ENCODE data around the gene FBRS.
A peak's percentile ranks its signal among the peaks of the same experiment; 100 is the strongest.
"Not testable (repeated sequence)": the region's sequence is repeated elsewhere in the genome, so short reads cannot be mapped to it uniquely, and the experiment has no call there.

The FBRS gene

DNA sequence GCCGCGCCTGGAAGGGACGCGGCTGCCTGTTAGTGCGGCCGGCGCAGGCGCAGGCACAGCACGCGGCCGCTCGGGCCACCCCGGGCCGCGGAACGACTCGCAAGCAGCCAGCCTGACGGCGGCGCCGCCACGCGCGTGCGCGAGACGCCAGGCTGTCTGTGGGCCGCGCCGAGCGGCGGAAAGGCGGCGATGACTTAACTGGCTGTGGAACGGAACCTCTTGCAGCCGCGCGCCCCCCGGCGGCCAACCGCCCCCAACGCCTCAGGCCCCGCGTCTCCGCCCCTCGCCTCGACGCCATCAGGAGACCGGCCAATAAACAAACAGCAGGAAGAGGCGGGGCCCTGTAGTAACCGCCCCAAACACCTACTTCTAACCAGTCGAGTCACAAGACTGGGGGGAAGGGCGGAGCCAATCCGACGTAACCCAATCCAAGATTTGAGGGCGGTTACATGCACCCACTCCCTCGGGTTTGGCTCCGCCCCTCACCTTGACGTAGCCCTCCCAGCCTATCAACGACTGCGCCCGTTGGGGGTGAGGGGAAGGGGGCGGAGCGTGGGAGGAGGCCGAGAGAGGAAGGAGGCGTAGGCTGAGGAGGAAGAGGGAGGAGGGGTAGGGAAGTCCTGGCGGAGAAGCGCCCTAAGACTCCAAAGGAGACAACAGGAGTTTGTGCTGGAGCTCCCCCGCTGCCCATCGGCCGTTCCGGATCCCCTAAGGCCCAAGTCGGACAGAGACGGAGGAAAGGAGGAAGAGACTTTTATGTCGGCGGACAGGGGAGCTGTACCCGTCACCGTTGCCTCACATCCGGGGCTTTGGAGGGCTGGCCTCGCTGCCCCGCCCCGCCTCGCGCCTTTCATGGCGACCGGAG is at the start of gene FBRS:
FBRS (plus strand) TSS at position 566 of the 865 bp plus-strand sequence. CDS start 1,088 bp downstream, outside the sequence.
- peak; percentile 100 for DNase-seq (ENCODE audit: low spot score)

DNA sequence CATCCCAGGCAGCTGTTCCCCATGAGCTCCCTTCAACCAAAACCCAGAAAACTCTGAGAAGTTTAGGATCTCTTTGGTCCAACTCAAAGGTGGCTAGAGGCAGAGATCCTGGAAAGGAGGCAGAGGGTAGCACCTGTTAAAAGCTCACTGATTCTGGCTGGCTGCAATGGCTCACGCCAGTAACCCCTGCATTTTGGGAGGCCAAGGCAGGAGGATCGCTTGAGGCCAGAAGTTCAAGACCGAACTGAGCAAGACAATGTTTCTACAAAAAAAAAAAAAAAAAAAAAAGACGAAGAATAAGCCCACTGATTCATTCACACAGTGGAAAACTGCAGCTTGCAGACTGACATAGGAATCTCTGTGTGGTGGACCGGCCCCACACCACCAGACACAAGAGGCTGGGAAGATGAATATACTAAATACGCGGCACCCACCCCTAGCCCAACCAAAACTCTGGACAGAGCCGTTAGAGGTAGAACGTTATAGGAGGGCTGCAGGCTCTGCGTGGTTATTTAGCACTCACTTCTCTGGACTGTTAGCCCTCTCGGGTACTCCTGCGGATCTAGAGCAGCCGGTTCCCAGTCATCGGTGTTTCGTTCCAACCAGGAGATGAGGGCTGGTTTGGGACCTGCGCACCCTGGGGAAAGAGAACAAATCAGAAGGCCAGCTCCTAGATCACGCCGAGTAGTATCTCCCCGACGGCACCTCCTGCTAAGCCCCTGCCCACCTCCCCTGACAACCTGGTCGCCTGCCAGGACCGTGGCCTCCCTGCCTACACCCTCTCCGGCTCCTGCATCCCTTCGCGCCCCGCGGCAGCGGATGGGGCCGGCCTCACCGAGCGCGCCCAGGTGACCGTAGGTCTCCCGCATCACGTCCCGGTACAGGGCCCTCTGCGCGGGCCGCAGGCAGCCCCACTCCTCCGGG is 49.0 kb upstream of the FBRS start:
- DNase-seq (ENCODE audit: low spot score) = peak; percentile 20

DNA sequence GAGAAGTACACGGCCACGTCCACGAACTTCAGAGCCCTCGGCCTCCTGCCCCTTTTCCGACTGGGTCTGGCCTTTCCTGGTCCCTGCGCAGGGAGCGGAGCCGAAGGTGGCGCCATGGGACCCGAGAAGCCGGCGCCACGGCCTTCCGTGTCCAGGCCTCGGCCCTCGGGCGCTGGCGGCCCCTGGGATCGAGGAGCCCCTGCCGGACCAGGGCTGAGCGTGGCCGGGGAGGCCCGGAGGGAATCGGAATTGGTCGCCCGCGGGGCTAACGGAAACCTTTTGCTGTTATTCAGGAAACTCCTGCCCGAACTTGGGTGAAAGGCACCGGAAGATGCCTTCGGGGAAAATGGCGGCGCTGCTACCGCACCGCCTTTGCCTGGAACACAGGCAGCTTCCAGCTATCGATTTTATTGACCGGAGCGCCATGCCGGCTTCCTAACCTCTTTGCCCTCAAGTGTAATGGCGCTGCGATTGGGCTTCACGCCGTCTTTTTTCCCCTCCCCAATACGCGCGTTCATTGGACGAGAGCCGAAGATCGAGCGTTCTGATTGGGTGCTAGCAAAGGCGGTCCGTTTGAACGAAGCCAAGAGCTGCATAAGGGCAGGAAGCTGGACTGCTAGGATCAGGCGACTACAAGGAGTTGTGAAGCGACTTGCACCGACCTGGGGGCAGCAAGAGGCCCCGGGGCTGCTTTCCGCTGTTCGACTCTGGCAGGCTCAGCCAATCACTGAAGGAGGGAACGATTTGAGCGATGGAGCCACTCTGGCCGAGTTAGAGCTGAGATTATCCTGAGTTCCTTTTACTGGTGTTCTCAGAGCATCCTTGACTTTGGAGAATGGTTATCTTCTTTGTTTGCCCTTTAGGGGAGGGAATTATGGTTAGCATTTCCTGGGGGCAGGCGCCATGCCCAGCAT is 48.0 kb upstream of the FBRS start, which contains the start of gene ZNF689:
ZNF689 (minus strand) TSS at position 464 of the 914 bp plus-strand sequence; CDS start at position 116, 348 bp downstream.
- DNase-seq (ENCODE audit: low spot score) = peak; percentile 92

DNA sequence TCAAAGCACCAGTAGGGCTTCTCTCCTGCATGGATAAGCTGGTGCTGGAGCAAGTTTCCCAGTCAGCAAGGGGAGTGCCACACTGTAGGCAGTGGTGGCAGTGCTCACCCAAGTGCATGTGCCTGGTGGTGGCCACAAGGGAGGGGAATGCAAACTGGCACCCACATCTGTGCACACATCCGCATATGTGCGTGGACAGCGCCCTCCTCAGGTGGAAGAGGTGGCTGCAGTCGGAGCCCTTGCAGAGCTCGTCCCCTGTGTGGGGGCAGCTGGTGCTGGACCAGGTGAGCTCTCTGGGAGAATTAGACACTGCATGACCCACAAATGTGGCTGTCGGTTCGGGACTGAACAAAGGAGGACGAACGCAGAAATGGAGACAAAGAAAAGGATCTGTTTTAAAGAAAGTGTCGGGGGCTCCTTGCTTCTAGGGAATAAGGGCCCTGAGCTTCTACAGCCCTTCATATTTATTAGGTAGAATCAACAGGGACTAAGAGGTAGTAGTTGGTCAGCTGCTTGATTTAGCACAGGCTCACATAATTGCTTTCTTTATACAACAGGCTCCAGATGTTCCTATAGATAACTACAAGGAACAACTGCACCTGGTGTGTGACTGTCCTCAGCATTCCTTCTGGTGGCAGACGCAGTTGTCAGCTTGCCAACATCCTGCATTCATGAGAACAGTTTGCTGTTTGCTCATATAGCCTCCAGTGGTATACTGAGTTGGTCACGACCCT is 42.7 kb upstream of the FBRS start:
- DNase-seq (ENCODE audit: low spot score) = peak; percentile 33

DNA sequence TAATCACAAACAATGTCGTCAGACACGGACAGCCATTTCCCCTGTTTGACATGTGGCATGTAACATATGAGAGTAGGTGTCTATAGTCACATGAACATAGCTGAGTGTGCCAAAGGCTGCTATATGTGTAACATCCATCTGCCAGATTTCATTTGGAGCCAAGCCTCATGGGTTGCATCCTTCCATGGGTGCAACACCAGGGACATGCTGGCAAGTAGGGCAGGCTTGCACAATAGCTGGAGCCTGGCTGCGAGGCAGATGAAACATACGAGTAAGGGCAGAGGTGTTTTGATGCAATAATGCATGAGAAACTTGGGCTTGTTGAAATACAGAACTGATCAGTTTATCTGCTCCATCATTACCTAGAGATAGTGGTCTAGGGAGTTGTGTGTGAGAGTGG is 39.0 kb upstream of the FBRS start:
- no peak for DNase-seq (ENCODE audit: low spot score)

DNA sequence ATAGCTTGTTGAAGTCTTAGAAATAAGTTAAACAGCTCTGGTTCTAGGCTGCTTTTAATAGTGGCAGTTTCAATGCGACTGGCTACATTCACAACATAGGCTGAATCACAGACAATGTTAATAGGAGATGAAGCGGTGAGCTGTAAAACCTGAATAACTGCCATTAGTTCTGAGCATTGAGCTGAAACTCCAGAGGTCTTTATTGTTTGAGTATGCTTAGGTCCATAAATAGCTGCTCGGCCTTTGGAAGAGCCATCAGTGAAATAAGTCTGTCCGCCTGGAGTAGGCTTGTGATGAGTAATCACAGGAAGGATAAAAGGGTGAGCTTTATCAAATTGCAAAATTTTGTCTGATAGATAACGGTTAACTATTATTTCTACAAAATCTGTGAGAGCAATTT is 38.6 kb upstream of the FBRS start:
- no peak for DNase-seq (ENCODE audit: low spot score)

DNA sequence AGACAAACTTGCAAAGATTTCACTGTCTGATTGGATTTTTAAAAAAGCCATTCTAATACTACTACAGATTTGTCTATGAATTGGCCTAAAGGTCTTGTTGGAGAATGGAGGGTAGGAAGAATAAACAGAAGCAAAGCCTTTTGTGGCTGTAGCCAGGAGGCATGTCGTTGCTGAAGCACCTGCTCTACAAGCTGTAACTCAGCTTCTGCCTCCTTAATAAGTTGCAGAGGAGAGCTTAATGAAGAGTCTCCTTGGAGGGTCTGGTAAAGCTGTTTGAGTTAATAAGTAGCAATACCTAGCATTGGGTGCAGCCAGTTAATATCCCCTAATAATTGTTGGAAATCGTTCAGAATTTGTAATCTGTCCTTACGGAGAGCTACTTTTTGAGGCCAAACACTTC is 38.1 kb upstream of the FBRS start:
- DNase-seq (ENCODE audit: low spot score) = no peak

DNA sequence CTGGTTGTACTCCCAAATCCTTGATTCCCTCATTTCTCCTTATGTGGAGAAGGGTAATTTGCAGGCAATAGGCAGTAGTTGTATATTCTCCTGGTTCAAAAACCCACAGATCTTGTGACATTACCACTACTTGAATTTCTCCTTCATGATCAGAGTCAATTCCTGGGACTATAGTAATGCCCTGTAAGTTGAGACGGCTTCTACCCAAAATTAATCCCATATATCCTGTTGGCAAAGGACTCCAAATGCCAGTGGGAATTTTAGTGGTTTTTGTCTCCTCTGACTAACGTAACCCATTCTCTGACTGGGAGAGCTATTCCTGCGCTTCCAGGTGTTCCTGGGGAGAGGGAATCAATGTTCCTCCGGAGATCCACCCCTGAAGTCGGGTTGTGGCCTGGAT is 36.5 kb upstream of the FBRS start:
- no peak for DNase-seq (ENCODE audit: low spot score)

DNA sequence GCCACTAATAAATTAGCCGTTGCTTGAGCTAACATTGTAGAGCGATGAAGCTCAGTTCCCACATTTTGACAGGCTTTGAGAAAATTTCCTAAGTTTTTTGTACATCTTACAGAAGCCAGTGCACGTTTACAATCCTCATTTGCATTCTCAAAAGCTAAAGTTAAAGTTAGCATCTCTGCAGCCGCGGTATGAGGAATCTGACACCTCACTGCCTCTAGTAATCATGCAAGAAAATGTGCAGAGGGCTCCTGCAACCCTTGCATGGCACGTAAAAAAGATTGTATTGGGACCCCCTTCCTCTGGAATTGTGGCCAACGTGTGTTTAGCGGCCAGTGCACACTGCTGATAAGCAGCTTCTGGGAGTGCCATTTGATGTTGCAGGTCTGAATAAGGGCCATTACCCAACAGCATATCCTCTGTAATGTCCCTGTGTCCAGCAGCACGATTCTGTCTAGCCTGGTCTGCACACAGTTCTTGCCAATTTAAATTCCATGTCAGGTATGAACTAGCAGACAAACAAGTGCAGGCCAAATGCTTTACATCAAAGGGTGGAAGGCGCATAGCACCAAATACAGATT is 35.7 kb upstream of the FBRS start:
- no peak for DNase-seq (ENCODE audit: low spot score)

DNA sequence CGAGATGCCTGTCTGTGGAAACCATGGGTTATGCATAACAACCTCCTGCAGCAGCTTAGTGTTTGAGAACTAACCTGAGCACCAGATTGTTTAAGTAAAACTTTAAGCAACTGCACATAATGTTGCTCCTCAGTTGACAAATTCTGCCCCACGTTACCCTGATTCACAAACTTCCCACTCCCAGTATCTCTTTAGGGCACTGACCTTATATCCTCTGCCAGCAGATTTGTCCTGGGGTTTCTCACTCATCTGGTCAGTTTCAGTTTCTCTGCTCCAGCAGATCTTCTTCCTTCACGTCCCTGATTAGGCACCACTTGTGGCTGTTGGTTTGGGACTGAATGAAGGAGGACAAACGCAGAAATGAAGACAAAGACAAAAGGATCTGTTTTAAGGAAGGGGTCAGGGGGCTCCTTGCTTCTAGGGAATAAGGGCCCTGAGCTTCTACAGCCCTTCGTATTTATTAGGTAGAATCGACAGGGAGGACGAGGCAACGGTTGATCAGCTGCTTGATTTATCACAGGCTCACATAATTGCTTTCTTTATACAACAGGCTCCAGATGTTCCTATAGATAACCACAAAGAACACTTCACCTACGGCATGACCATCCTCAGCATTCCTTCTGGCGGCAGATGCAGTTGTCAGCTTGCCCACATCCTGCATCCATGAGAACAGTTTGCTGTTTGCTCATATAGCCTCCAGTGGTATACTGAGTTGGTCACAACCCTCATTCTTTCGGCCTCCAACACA is 34.5 kb upstream of the FBRS start:
- no peak for DNase-seq (ENCODE audit: low spot score)

DNA sequence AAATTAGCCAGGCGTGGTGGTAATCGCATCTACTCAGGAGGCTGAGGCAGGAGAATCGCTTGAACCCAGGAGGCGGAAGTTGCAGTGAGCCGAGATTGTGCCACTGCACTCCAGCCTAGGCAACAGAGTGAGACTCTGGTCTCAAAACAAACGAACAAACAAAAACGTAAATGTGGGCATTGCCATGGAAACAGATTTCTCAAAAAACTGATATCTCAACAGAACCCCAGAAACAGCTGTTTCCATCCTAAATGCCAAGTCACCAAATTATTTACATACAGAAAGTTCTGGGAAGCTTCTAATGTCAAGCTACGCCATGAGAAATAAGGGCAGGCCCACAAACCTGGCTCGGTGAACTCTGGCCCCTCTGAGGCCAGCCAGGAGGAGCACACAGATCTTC is 32.0 kb upstream of the FBRS start:
- DNase-seq (ENCODE audit: low spot score) = no peak

DNA sequence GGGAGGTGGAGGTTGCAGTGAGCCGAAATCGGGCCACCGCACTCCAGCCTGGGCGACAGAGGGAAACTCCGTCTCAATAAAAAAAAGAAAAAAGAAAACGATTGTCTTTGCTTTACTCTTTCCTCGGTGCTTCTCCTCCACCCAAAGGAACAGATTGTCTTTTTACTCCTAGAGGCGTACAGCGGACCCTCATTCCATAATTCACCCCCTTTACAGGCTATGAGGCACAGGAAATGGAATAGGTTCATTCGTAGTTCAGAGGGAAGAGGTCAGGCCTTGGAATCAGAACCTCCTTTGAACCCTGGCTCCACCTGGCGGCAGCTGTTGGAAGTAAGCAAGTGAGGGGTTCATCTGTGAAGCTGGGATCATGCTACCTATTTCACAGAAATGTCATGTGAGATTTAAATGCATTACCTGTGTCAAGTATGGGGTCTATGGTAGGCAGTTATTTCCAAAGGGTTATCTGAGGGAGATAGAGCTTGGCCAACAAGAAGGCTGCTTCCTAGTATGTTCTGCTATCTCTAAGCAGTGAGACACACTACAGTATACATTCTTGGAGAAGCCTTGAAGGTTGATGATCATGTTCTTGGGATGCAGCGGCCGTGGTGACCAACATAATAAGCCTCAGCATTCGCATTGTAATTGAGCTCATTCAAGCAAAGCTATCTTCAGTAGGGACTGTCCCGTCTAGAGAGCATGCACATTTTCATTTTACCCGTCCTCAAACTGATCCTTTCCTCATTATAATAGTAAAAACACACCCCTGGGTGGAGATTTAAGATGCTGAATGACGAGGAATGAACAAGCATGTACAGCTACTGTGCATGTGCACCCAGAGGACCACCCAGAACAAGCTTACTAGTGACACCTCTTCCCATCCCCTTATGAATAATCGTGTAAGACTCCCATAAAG is 29.3 kb upstream of the FBRS start:
- peak; percentile 77 for DNase-seq (ENCODE audit: low spot score)

DNA sequence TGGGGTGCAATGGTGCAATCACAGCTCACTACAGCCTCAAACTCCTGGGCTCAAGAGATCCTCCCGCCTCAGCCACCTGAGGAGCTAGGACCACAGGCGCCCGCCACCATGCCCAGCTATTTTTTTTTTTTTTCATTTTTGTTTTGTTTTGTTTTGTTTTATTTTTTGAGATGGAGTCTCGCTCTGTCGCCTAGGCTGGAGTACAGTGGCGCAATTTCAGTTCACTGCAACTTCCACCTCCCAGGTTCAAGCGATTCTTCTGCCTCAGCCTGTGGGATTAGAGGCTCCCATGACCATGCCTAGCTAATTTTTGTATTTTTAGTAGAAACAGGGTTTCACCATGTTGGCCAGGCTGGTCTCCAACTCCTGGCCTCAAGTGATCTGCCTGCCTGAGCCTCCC is 25.8 kb upstream of the FBRS start:
- DNase-seq (ENCODE audit: low spot score) = not testable (repeated sequence)

DNA sequence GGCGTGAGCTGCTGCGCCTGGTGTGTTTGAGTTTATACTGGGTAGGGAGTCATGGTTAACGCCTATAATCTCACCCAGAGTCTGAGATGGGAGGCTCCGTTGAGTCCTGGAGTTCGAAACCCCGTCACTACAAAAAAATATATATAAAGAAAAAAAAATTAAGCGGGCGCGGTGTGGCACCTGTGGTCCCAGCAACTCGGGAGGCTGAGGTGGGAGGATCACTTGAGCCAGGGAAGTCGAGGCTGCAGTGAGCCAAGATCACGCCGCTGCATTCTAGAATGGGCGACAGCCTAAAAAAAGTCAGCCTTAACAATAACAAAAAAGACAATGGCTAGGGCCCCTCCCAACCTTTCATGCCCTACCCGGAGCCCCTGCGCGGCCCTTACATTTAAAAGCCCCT is 24.7 kb upstream of the FBRS start:
- DNase-seq (ENCODE audit: low spot score) = no peak

DNA sequence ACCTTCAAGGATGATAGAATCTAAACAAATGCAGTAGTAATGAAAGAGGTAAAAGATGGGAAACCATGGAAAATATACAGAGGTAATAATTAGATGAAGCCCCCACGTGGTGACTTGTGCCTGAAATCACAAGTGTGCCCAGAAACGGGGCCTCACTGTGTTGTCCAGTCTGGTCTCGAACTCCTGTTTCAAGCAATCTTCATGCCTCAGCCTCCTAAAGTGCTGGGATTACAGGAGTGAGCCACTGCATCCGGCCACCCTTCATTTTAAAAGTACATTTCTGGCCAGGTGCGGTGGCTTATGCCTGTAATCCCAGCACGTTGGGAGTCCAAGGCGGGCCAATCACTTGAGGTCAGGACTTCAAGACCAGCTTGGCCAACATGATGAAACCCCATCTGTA is 21.6 kb upstream of the FBRS start:
- DNase-seq (ENCODE audit: low spot score) = no peak

DNA sequence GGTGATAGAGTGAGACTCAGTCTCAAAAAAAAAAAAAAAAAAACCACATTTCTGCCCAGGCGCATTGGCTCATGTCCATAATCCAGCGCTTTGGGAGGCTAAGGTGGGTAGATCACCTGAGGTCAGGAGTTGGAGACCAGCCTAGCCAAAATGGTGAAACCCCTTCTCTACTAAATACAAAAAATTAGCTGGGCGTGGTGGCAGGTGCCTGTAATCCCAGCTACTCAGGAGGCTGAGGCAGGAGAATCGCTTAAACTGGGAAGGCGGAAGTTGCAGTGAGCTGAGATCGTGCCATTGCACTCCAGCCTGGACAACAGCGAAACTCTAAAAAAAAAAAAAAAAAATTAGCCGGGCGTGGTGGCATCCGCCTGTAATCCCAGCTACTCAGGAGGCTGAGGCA is 21.1 kb upstream of the FBRS start:
- DNase-seq (ENCODE audit: low spot score) = not testable (repeated sequence)

DNA sequence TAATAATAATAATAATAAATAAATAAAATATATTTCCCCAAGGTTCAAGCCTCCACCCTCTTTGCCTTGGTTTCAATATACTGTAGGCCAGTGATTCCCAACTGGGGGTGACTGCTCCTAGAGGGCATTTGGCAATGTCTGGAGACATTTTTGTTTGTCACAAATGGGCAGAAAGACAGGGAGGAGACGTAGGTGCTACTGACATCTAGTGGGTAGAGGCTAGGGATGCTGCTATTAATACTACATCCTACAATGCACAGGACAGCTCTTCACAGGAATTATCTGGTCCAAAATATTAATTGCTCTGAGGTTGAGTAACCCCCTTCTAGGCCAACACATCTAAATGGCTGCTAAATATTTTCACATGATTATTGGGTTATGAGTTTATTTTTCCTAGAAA is 20.3 kb upstream of the FBRS start:
- peak; percentile 57 for DNase-seq (ENCODE audit: low spot score)

DNA sequence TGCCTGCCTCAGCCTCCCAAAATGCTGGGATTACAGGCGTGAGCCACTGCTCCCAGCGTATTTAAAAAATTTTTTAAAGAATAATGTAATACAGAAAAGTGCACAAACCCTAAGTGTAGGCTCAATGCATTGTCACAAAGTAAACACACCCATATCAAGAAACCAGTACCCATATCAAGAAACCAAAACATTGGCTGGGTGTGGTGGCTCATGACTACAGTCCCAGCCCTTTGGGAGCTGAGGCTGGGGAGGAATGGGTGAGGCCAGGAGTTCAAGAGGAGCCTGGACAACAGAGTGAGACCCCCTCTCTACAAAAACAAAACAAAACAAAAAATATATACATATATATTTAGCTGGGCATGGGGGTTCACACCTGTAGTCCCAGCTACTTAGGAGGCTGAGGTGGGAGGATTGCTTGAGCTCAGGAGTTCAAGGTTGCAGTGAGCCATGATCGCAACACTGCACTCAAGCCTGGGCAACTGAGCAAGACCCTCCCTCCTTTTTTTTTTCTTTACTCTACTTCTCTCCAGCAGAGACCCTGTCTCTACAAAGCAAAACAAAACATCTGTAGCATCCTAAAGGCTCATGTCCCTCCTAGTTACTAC is 16.8 kb upstream of the FBRS start:
- no peak for DNase-seq (ENCODE audit: low spot score)

All from kidney capillary endothelial cell (primary cell).